Keratinocyte (primary cell): ENCODE data around the gene SSTR4. TPM values are rescaled to one million over a fixed set of nuclear protein-coding genes. Genes with fewer than 3 reads are reported as not detected.

Source experiments
- DNase-seq: peaks from one replicate; pipeline ENCODE4 v3.0.0-alpha.2; 2011; ENCODE audit warnings: low read depth, missing footprints, low spot score
- FAIRE-seq: peaks from 2 replicates; lab custom pipeline; 2011; peaks lifted over from hg19 to GRCh38; lab: Jason Lieb, UNC
- H2AFZ ChIP-seq: 2 replicates; pipeline ENCODE4 v1.6.0; 2012; ENCODE audit warnings: low read length, control low read depth, inconsistent platforms; ENCODE audit not compliant: control insufficient read depth
- H3K27ac ChIP-seq: 2 replicates; pipeline ENCODE4 v1.5.1; 2011; ENCODE audit warnings: low read length; ENCODE audit not compliant: control insufficient read depth, insufficient read depth
- H3K27me3 ChIP-seq: 3 replicates; pipeline ENCODE4 v1.6.0; 2011; ENCODE audit warnings: low read length; ENCODE audit not compliant: control insufficient read depth, insufficient read depth; ENCODE audit errors: extremely low read depth
- H3K36me3 ChIP-seq, 2 experiments: 2 replicates in 1 of 2; 3 replicates in 1 of 2; pipeline ENCODE4 v1.5.1; 2011; ENCODE audit warnings: low read length in 2 of 2, mild to moderate bottlenecking in 1 of 2; ENCODE audit not compliant: control insufficient read depth in 2 of 2, insufficient read depth in 2 of 2; ENCODE audit errors: extremely low read depth in 1 of 2
- H3K4me1 ChIP-seq: 3 replicates; pipeline ENCODE4 v1.5.1; 2011; ENCODE audit warnings: low read length; ENCODE audit not compliant: control insufficient read depth, insufficient read depth; ENCODE audit errors: extremely low read depth
- H3K4me2 ChIP-seq: 3 replicates; pipeline ENCODE4 v1.6.0; 2011; ENCODE audit warnings: low read depth, low read length; ENCODE audit not compliant: control insufficient read depth, insufficient read depth; ENCODE audit errors: extremely low read depth
- H3K4me3 ChIP-seq, 3 experiments: fragments of 200-600 bp in 1 of 3; sonication (generic) in 1 of 3; 2 replicates in 2 of 3; 3 replicates in 1 of 3; pipeline ENCODE4 v1.5.1; 2011 to 2016; ENCODE audit warnings: low read length in 3 of 3, mild to moderate bottlenecking in 3 of 3, control low read depth in 2 of 3, inconsistent platforms in 1 of 3, low read depth in 1 of 3, mixed read lengths in 1 of 3, mixed run types in 1 of 3, moderate library complexity in 1 of 3; ENCODE audit not compliant: control insufficient read depth in 2 of 3, insufficient read depth in 2 of 3; ENCODE audit errors: extremely low read depth in 1 of 3
- H3K79me2 ChIP-seq: 2 replicates; pipeline ENCODE4 v1.6.0; 2012; ENCODE audit warnings: low read length; ENCODE audit not compliant: control insufficient read depth, insufficient read depth
- H3K9ac ChIP-seq: 3 replicates; pipeline ENCODE4 v1.6.0; 2011; ENCODE audit warnings: low read length; ENCODE audit not compliant: control insufficient read depth, insufficient read depth; ENCODE audit errors: extremely low read depth
- H3K9me1 ChIP-seq: 3 replicates; pipeline ENCODE4 v1.6.0; 2011; ENCODE audit warnings: low read length; ENCODE audit not compliant: control insufficient read depth, insufficient read depth; ENCODE audit errors: extremely low read depth
- H3K9me3 ChIP-seq: 2 replicates; pipeline ENCODE4 v1.5.1; 2012; ENCODE audit warnings: low read depth, low read length; ENCODE audit not compliant: control insufficient read depth
- H4K20me1 ChIP-seq: 3 replicates; pipeline ENCODE4 v1.6.0; 2011; ENCODE audit warnings: low read length; ENCODE audit not compliant: control insufficient read depth, insufficient read depth; ENCODE audit errors: extremely low read depth
- EZH2 ChIP-seq: IDR thresholded peaks from one replicate; pipeline ENCODE4 v1.6.1; 2012; ENCODE audit warnings: inconsistent platforms, mild to moderate bottlenecking, low read length, moderate library complexity
- dilution Hi-C: fragments of 300-500 bp; cut with MboI; formaldehyde crosslinking; loops from one replicate; pipeline ENCODE4 v1.7.0; 2020; ENCODE audit warnings: low sequenced_read_pairs; ENCODE audit not compliant: extremely low pct_ligation_motif_present
- polyA plus RNA-seq, 5 experiments: library from polyadenylated mRNA; depleted of rRNA in 3 of 5; stranded (reverse) in 3 of 5; stranded (forward) in 1 of 5; unstranded in 1 of 5; fragments of >200 nt; gene quantifications; 1 replicate in 1 of 5; 2 replicates in 3 of 5; 3 replicates in 1 of 5; pipeline versions ENCODE4 v1.2.1 to v1.2.3, GENCODE V29; 2011 to 2012; ENCODE audit warnings: missing spikeins in 2 of 5, low read depth in 1 of 5, low replicate concordance in 1 of 5
- TF ChIP-seq, protein P1 (sequence below), 3 experiments: IDR thresholded peaks in 1 of 3; conservative IDR thresholded peaks in 1 of 3; optimal IDR thresholded peaks in 1 of 3; 2 replicates in 2 of 3; 3 replicates in 1 of 3; pipeline versions ENCODE3 to v1.5.1; 2011; ENCODE audit warnings: low read length in 3 of 3, mild to moderate bottlenecking in 3 of 3, moderate library complexity in 2 of 3, control low read depth in 1 of 3, inconsistent platforms in 1 of 3; ENCODE audit not compliant: insufficient read depth in 2 of 3; ENCODE audit errors: extremely low read depth in 1 of 3

The SSTR4 gene
- polyA plus RNA-seq, 1 donor (not counting 4 experiments of a cell fraction or from before 2014, with no cell fraction given), result not detected

DNA sequence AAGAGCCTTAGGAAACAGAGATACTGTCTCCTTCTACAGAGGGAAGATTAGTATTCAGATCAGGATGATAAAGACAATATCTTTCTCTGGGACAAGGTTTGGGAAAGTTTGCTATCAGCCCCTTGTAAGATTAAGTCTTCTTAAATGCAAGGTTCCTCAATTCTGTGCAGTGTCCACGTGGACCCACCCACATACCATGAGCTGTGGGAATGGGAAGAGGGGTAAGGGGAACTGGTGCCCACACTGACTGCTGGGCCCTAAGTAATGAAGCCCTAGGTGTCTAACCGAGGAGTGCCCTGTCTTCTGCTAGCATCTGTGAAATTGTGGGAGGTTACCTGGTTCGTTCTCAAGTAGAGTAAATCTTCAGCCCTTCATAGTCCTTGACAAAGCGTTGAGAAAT lies 5.8 kb upstream of the SSTR4 start:
- no peak overlapping the region for H3K27ac ChIP-seq
- no peaks in the 10 kb centered on the region for H4K20me1 ChIP-seq
- no peak overlapping the region for H3K4me2 ChIP-seq
- dilution Hi-C loops, result loop anchor here (25.0 kb wide), 1 partner anchor 158 kb away; no protein-coding TSS in a partner anchor
- H3K4me3 ChIP-seq, result no peak overlapping the region
- H3K4me1 ChIP-seq, result no peaks in the 10 kb centered on the region
- H3K27me3 ChIP-seq, result peaks cover 7% of the 10 kb centered on the region
- H3K9ac ChIP-seq, result no peak overlapping the region
- H3K9me3 ChIP-seq, result no peaks in the 10 kb centered on the region
- H2AFZ ChIP-seq, result no peak overlapping the region
- DNase-seq (no peak), FAIRE-seq (no peak)
- H3K79me2 ChIP-seq, result no peaks in the 10 kb centered on the region
- H3K36me3 ChIP-seq, result no peaks in the 10 kb centered on the region
- H3K9me1 ChIP-seq, result no peaks in the 10 kb centered on the region
- no peak for TF ChIP-seq EZH2
- TF ChIP-seq, protein P1, sequence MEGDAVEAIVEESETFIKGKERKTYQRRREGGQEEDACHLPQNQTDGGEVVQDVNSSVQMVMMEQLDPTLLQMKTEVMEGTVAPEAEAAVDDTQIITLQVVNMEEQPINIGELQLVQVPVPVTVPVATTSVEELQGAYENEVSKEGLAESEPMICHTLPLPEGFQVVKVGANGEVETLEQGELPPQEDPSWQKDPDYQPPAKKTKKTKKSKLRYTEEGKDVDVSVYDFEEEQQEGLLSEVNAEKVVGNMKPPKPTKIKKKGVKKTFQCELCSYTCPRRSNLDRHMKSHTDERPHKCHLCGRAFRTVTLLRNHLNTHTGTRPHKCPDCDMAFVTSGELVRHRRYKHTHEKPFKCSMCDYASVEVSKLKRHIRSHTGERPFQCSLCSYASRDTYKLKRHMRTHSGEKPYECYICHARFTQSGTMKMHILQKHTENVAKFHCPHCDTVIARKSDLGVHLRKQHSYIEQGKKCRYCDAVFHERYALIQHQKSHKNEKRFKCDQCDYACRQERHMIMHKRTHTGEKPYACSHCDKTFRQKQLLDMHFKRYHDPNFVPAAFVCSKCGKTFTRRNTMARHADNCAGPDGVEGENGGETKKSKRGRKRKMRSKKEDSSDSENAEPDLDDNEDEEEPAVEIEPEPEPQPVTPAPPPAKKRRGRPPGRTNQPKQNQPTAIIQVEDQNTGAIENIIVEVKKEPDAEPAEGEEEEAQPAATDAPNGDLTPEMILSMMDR (optimal IDR thresholded peaks at IDR 0.05 in 1 of 3, IDR thresholded peaks at IDR 0.05 in 1 of 3, conservative IDR thresholded peaks at IDR 0.05 in 1 of 3; ENCODE audit: extremely low read depth in 1 of 3, insufficient read depth in 2 of 3, low read length in 3 of 3), result no peak

DNA sequence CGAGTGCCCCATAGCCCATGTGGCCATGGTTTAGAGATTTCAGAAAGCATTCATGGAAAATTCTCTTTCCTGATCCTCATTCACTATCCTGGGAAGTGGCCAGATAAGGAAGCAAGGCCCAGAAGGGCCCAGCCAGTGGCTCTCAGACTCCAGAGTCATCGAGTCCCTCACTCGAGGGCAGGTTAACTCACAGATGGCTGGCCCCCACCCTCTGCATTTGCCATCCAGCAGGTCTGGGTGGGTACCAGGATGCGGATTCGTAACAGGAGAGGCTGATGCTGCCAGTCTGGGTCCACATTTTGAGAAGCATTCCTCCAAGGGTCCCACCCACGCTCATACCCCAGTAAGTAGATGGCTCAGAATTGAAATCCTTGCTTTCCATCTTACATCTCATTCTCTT lies 3.8 kb upstream of the SSTR4 start:
- TF ChIP-seq, protein P1 (optimal IDR thresholded peaks at IDR 0.05 in 1 of 3, IDR thresholded peaks at IDR 0.05 in 1 of 3, conservative IDR thresholded peaks at IDR 0.05 in 1 of 3; ENCODE audit: extremely low read depth in 1 of 3, insufficient read depth in 2 of 3, low read length in 3 of 3), result no peak
- TF ChIP-seq EZH2, result no peak
- Histone ChIP-seq H4K20me1 (no peaks in the 10 kb centered on the region), H3K4me3 (no peak overlapping the region), H3K79me2 (no peaks in the 10 kb centered on the region), H3K27ac (no peak overlapping the region), H3K4me1 (no peaks in the 10 kb centered on the region), H3K9me1 (no peaks in the 10 kb centered on the region), H3K9me3 (no peaks in the 10 kb centered on the region), H2AFZ (no peak overlapping the region), H3K4me2 (no peak overlapping the region), H3K27me3 (peaks cover 23% of the 10 kb centered on the region), H3K36me3 (no peaks in the 10 kb centered on the region), H3K9ac (no peak overlapping the region)
- dilution Hi-C loops, result loop anchor here (25.0 kb wide), 1 partner anchor 156 kb away; no protein-coding TSS in a partner anchor
- FAIRE-seq (no peak), DNase-seq (no peak)
